ENCODE results near the gene CALN1. TPM values are rescaled to one million over a fixed set of nuclear protein-coding genes. Genes with fewer than 3 reads are reported as not detected.

CALN1 gene
- total RNA-seq, 4 donors from 2014 or later = under 0.01 to 0.06 TPM; not detected in 2

DNA sequence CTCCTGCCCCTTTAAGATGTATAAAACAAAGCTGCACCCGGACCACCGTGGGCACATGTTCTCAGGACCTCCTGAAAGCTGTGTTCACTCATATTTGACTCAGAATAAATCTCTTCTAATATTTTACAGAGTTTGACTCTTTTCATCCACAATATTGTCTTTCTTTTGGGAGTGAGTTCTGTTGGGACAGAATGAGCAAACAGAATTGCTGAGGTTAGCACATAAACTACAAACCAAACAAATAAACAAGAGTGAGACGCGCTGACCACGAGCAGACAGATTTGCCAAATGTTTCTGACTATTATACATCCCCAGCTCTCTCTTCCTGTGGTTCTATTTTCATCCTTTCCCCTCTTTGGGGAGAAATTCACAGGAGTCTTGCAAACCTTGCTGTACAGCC, 526.7 kb downstream of the CALN1 start:
- Histone ChIP-seq H3K36me3 (no peaks in the 10 kb centered on the region), H3K4me3 (no peak overlapping the region), H3K27me3 (peaks cover 0 to 5% (median 0%) of the 10 kb centered on the region in 4 donors), H3K27ac (replicated peaks in 1 of 4) (no peak overlapping the region), H3K4me1 (no peaks in the 10 kb centered on the region), H3K9me3 (peaks cover 0 to 27% (median 7%) of the 10 kb centered on the region in 4 donors)
- TF ChIP-seq POLR2AphosphoS5 (IDR thresholded peaks at IDR 0.05) (no peak), POLR2A (IDR thresholded peaks at IDR 0.05; ENCODE audit: low read depth) (no peak), EP300 (IDR thresholded peaks at IDR 0.05) (no peak), CTCF (IDR thresholded peaks at IDR 0.05) (no peak)
- WGBS = 33% methylated on average over 5 of the region's 5 CpGs
- intact Hi-C loops (cut with DNase I) = no loop called here
- peak; percentile 57 for DNase-seq (ENCODE audit: extremely low spot score)

DNA sequence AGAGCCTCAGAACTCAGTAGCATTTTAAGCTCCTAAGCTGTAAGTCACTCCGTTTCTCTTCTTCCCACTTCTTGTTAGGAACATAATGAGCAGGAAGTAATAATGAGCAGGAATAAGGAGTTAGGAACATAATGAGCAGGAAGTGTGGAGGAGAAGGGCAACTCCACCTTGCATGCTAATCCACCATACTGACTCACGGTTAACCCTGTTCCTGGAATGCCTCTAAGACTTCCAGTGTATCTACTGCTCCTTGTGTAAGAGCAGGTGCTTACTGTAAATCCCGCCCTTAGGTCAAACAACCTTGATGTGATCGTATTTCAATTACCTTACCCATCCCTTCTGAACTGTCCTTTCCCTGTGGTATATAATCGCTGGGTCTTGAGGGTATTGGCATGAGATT, 528.7 kb downstream of the CALN1 start:
- 83% methylated on average over 5 of the region's 5 CpGs for WGBS
- TF ChIP-seq POLR2AphosphoS5 (IDR thresholded peaks at IDR 0.05) (no peak), POLR2A (IDR thresholded peaks at IDR 0.05; ENCODE audit: low read depth) (no peak), CTCF (IDR thresholded peaks at IDR 0.05) (no peak), EP300 (IDR thresholded peaks at IDR 0.05) (no peak)
- Histone ChIP-seq H3K36me3 (no peaks in the 10 kb centered on the region), H3K4me1 (no peaks in the 10 kb centered on the region), H3K9me3 (peaks cover 0 to 27% (median 5%) of the 10 kb centered on the region in 4 donors), H3K27ac (replicated peaks in 1 of 4) (no peak overlapping the region), H3K4me3 (no peak overlapping the region), H3K27me3 (peaks cover 0 to 5% (median 0%) of the 10 kb centered on the region in 4 donors)
- no peak for DNase-seq (ENCODE audit: extremely low spot score)
- intact Hi-C loops (cut with DNase I) = no loop called here

DNA sequence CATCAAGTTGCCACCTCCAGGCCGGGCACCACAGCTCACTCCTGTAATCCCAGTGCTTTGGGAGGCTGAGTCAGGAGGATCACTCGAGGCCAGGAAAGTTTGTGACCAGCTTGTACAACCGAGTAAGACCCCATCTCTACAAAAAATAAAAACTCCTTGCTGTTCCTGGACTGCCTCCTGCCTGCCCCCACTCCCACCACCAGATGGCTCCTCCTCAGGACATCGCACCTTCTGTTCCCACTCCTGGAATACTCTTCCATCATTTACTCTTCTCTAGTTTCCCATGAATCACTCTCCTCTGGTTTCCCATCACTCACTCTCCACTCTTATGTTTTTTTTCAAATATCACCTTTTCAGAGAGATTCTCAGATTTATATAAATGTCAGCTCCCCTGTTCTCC, 540.7 kb downstream of the CALN1 start:
- intact Hi-C loops (cut with DNase I) = no loop called here
- 70% methylated on average over 4 of the region's 4 CpGs for WGBS

DNA sequence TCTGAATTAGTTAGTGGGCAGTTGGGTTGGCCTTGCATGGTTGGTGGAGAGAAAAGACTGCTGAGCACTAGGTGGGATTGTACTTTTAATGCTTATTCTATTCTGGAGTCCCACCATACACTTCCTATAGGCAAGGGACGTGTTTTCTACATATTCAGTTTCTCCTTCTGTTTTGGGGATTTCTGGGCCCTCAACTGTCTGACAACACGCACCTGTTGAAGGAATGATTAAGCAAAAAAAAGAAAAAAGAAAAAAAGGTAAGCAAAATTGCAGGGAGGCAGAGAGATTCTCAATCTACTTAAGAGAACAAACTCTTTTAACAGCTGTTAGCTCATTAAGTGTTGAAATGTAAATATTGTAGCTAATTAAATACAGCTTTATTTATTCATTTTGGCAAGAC, 541.3 kb downstream of the CALN1 start:
- intact Hi-C loops (cut with DNase I) = no loop called here
- 47% methylated on average over 2 of the region's 2 CpGs for WGBS

More for the DNA sequence above, 540.7 kb downstream of the CALN1 start:
- Histone ChIP-seq H3K36me3 (no peaks in the 10 kb centered on the region), H3K27me3 (no peaks in the 10 kb centered on the region), H3K4me3 (no peak overlapping the region), H3K4me1 (no peaks in the 10 kb centered on the region), H3K27ac (replicated peaks in 1 of 4) (no peak overlapping the region), H3K9me3 (peaks cover 0 to 13% (median 3%) of the 10 kb centered on the region in 4 donors)
- no peak for DNase-seq (ENCODE audit: extremely low spot score)
- TF ChIP-seq POLR2AphosphoS5 (IDR thresholded peaks at IDR 0.05) (no peak), EP300 (IDR thresholded peaks at IDR 0.05) (no peak), POLR2A (IDR thresholded peaks at IDR 0.05; ENCODE audit: low read depth) (no peak), CTCF (IDR thresholded peaks at IDR 0.05) (no peak)

More for the DNA sequence above, 541.3 kb downstream of the CALN1 start:
- Histone ChIP-seq H3K9me3 (peaks cover 0 to 7% (median 0%) of the 10 kb centered on the region in 4 donors), H3K27me3 (no peaks in the 10 kb centered on the region), H3K36me3 (no peaks in the 10 kb centered on the region), H3K4me1 (no peaks in the 10 kb centered on the region), H3K4me3 (no peak overlapping the region), H3K27ac (replicated peaks in 1 of 4) (no peak overlapping the region)
- no peak for TF ChIP-seq CTCF (IDR thresholded peaks at IDR 0.05)
- no peak for TF ChIP-seq EP300 (IDR thresholded peaks at IDR 0.05)
- no peak for TF ChIP-seq POLR2A (IDR thresholded peaks at IDR 0.05; ENCODE audit: low read depth)
- no peak for TF ChIP-seq POLR2AphosphoS5 (IDR thresholded peaks at IDR 0.05)
- DNase-seq (ENCODE audit: extremely low spot score) = no peak
